ENCODE data around the gene SRC. TPM values are rescaled to one million over a fixed set of nuclear protein-coding genes. Genes with fewer than 3 reads are reported as not detected.

Gene SRC
- total and polyA plus RNA-seq, 2 experiments from 2014 or later = 26.2 to 34.3 TPM

DNA sequence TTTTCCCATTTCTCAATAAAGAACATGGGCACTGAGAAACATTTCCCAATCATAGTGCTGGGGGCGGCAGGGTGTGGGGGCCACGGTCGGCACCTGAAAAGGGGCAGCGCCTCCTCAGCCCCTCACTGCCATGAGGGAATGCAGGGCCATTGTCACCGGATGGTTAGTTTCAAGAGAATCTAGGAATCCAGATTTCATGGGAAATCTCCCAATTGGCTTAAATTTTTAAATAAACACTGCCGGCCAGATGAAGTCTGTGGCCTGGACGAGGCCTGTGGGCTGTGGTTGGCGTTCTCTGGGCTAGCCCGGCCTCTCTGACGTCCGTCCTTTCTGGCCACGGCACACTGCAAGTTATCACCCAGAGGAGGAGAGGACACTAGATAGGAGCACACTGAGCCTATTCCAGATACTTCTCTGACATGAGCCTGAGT lies 30.9 kb upstream of the SRC start:
- Histone ChIP-seq H3K9me3 (ENCODE audit: low read depth) (no peaks in the 10 kb centered on the region), H3K27ac (peak overlapping the region; percentile 93), H3K4me1 (ENCODE audit: low read depth) (peaks cover 46% of the 10 kb centered on the region), H3K4me3 (no peak overlapping the region), H3K27me3 (no peaks in the 10 kb centered on the region), H3K36me3 (no peaks in the 10 kb centered on the region)
- DNase-seq (ENCODE audit: low read depth in 1 of 2, low spot score in 1 of 2) = peak; percentile 35 to 90
- TF ChIP-seq, protein P1, sequence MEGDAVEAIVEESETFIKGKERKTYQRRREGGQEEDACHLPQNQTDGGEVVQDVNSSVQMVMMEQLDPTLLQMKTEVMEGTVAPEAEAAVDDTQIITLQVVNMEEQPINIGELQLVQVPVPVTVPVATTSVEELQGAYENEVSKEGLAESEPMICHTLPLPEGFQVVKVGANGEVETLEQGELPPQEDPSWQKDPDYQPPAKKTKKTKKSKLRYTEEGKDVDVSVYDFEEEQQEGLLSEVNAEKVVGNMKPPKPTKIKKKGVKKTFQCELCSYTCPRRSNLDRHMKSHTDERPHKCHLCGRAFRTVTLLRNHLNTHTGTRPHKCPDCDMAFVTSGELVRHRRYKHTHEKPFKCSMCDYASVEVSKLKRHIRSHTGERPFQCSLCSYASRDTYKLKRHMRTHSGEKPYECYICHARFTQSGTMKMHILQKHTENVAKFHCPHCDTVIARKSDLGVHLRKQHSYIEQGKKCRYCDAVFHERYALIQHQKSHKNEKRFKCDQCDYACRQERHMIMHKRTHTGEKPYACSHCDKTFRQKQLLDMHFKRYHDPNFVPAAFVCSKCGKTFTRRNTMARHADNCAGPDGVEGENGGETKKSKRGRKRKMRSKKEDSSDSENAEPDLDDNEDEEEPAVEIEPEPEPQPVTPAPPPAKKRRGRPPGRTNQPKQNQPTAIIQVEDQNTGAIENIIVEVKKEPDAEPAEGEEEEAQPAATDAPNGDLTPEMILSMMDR (IDR thresholded peaks at IDR 0.05; ENCODE audit: low read depth, low read length) = no peak

DNA sequence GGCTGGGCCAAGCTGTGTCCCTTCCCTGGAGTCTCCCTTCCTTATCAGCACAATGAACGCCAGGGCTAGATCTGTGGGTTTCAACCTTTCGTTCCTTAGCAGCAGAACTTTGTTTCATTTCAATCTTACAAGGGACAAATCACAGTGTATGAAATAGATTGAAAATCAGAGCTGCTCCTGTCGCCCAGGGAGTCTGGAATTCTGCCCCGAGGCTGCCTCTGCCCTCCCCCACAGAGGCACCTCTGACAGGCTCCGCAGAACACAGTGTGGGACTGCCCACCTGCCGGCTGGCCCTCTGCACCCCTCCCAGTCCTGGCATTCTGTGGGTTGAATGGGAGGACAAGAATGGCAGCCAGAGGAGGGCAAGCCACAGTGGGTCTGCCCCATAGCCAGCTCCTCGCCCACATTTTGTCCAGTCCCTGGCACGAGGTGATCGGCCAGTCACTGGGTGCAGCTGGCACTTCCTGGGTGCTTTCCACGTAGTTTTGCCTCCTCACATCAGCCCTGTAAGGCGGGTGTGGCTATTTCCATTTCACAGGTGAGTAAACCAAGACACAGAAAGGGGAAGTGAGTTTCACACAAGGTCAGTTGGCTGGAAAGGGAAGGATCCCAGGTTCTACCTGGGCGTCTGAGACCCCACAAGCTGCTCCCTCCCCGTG lies 30.4 kb upstream of the SRC start:
- TF ChIP-seq, protein P1 (IDR thresholded peaks at IDR 0.05; ENCODE audit: low read depth, low read length) = no peak

DNA sequence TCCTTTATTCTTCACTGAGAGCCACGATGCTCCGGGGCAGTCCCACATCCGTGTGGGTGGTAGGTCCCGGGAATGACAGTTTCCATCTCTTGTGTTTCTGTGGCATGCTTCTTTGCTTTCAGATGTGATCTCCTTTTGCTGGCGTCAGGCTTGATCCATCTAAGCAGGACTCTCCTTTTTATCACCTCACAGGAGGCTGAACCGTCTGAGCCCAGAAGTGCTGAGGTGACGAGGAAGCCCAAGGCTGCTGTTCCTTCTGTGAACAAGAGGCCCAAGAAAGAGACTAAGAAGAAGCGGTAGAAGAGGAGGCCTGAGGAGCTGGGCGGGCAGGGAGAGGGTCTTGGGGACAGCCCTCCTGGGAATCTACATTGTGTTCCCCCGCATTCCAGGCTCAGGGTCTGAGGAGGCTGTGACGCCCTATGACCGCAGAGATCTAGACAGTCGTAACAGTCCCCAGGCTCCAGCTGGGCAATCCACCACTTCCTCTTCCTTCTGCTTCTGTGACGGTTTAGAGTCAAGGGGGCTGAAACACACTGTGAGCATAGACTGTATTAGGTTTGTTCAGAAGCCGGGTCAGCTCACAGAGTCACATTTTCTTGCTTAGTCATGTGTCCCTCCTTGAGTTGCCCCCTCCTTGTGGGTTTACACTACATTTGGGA lies 29.7 kb upstream of the SRC start:
- no peak for DNase-seq (ENCODE audit: low read depth in 1 of 2, low spot score in 1 of 2)
- Histone ChIP-seq H3K9me3 (ENCODE audit: low read depth) (no peaks in the 10 kb centered on the region), H3K4me1 (ENCODE audit: low read depth) (peaks cover 43% of the 10 kb centered on the region), H3K4me3 (no peak overlapping the region), H3K27ac (peak overlapping the region; percentile 93), H3K36me3 (no peaks in the 10 kb centered on the region), H3K27me3 (no peaks in the 10 kb centered on the region)
- TF ChIP-seq, protein P1 (IDR thresholded peaks at IDR 0.05; ENCODE audit: low read depth, low read length) = no peak

More for the DNA sequence above, 30.4 kb upstream of the SRC start:
- no peak for DNase-seq (ENCODE audit: low read depth in 1 of 2, low spot score in 1 of 2)
- Histone ChIP-seq H3K27ac (peak overlapping the region; percentile 93), H3K9me3 (ENCODE audit: low read depth) (no peaks in the 10 kb centered on the region), H3K36me3 (no peaks in the 10 kb centered on the region), H3K27me3 (no peaks in the 10 kb centered on the region), H3K4me1 (ENCODE audit: low read depth) (peaks cover 43% of the 10 kb centered on the region), H3K4me3 (no peak overlapping the region)

- no peaks in the 10 kb centered on the region for H3K36me3 ChIP-seq
- H3K9me3 ChIP-seq (ENCODE audit: low read depth) = no peaks in the 10 kb centered on the region
- no peaks in the 10 kb centered on the region for H3K27me3 ChIP-seq
- no peak for DNase-seq (ENCODE audit: low read depth in 1 of 2, low spot score in 1 of 2)
- H3K4me1 ChIP-seq (ENCODE audit: low read depth) = peaks cover 43% of the 10 kb centered on the region
- no peak overlapping the region for H3K4me3 ChIP-seq
- H3K27ac ChIP-seq = peak overlapping the region; percentile 93
- TF ChIP-seq, protein P1 (IDR thresholded peaks at IDR 0.05; ENCODE audit: low read depth, low read length) = no peak
Measured at GRCh38 chr20:37316775-37317170, 29.2 kb upstream of the SRC start.

DNA sequence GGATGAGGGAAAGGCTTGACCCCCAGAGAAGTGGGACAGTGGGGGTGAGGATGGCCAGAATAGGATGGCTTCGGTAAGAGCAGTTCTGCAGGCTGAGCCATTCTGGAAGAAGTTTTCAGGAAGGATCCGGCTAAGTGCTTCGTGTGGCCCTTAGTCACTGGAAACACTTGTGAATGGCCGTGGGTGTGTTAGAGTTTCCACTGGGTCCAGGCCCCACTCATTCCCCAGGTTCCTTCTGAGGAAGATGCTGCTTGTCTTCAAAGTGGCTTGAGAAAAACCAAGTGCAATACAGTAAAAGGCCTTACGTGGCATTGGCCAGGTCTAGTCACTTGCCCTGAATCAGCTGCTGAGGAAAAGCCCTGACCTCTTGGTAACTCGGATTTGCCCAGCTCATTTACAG lies 28.6 kb upstream of the SRC start:
- H3K36me3 ChIP-seq = no peaks in the 10 kb centered on the region
- H3K4me3 ChIP-seq = no peak overlapping the region
- H3K4me1 ChIP-seq (ENCODE audit: low read depth) = peaks cover 43% of the 10 kb centered on the region
- DNase-seq (ENCODE audit: low read depth in 1 of 2, low spot score in 1 of 2) = no peak
- no peaks in the 10 kb centered on the region for H3K27me3 ChIP-seq
- H3K9me3 ChIP-seq (ENCODE audit: low read depth) = no peaks in the 10 kb centered on the region
- TF ChIP-seq, protein P1 (IDR thresholded peaks at IDR 0.05; ENCODE audit: low read depth, low read length) = no peak
- no peak overlapping the region for H3K27ac ChIP-seq
